ENCODE results near the gene CFP.
"Not testable (repeated sequence)": the region's sequence is repeated elsewhere in the genome, so short reads cannot be mapped to it uniquely, and the experiment has no call there.

CFP gene

GRCh38 chrX:47629419-47630200, at the start of gene CFP:
Gene CFP (minus strand): TSS chrX:47629930. CDS start chrX:47629844, 86 bp downstream.
- DNase-seq = no peak

DNA sequence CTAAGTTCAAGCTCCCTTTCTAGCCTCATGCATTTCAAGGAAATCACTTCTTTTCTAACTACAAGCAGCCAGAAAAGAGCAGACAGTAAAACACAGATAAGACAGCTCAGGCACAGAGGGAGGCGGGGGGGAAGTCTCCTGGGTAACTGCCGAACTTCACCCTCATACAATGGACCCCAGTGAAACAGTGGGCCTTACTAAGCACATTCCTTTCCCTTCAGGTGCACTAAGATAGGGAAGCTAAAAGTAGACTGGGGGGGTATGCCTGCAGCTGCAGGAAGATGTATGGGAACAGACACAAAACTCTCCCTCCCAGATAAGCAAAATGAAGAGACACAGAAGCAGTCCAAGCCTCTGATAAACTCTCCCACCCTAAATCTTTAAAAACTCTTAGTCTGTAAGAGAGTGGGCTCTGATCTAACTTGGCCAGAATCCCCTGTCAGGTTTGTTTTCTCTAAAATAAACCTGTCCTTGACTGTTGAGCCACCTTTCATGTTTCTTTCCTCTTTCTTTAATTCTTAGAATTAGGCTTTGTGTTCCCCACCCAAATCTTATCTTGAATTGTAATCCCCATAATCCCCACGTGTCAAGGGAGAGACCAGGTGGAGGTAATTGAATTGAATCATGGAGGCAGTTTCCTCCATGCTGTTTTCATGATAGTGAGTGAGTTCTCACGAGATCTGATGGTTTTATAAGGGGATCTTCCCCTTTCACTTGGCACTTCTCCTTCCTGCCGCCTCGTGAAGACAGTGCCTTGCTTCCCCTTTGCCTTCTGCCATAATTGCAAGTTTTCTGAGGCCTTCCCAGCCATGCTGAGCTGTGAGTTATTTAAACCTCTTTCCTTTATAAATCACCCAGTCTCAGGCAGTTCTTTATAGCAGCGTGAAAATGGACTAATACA, 46.5 kb upstream of the CFP start:
- not testable (repeated sequence) for DNase-seq

GRCh38 chrX:47674776-47675175, 45.0 kb upstream of the CFP start:
- DNase-seq = no peak

- not testable (repeated sequence) for DNase-seq
These were observed 36.1 kb upstream of the CFP start for GRCh38 chrX:47665797-47666196.

GRCh38 chrX:47664737-47665136, 35.0 kb upstream of the CFP start:
- no peak for DNase-seq

DNA sequence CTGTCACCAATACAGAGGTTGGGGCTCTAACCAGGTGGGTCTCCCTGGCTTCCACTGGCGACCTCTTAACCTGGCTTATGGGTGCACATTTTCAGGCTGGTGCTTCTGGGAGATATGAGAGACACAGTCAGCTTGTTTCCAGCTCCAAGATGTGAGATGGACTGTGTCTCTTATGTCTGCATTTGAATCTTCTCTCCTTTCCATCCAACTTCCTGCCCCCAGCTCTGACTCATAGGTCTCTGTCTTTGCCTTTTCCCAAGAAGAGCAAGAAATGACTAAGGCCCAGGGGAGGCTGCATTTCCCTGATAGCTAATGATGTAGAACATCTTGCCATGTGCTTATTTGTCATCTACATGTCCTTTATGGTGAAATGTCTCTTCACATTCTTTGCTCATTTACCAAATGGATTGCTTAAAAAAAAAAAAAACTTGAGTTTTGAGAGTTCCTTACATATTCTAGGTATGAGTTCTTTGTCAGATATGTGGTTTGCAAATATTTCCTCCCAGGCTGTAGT, 32.5 kb upstream of the CFP start:
- no peak for DNase-seq

DNA sequence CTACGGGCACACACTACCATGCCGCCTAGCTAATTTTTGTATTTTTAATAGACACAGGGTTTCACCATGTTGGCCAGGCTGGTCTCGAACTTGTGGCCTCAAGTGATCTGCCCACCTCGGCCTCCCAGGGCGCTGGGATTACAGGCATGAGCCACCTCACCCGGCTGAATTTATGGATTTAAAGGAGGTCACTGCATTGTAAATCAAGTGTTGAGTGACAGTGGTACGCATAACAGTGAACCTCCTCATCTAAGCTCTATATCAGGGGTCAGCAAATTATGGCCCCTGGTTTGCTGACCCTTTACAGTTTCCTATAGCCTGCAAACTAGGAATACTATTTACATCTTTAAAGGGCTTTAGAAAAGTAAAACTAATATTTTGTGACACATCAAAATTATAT, 31.8 kb upstream of the CFP start:
- no peak for DNase-seq

GRCh38 chrX:47659421-47659726, 29.6 kb upstream of the CFP start:
- no peak for DNase-seq

DNA sequence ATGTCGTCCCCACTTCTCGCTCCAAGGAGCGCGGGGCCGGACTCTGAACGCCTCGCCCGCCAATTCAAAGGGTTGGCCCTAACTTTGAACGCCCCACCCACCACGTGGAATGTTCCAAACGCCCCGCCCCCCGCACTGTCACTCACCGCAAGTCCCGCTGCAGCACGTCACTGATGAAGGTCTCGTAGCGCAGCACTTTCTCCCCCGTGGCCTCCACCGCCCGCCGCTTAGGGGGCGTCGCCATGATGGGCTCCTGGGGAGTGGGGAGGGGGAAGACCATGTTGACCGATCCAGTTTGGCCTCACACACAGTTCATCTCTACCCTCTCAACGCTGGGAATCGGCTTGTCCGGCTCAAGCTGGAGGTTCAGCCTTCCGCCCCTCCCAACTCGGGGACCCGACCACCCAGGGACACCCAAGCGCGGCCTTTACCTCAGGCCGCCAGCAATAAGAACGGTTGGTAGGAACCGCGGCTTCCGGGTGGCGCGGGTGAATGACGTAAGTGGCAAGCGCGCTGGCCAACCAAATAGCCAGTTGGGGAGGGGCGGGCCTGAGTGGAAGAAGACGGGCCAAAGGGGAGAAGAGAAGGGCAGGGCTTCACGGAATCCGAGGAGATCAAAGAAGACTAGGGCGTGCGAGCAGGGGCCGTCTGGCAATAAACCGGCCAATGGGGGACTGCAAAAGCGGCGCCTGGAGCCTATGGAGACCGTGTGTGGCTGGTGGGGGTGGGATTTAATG, 29.1 kb upstream of the CFP start, which contains the start of gene UXT:
Gene UXT, minus strand, starts transcription at position 497 of the 737 bp plus-strand sequence. Its CDS starts 253 bp downstream, at position 244.
- peak; percentile 88 for DNase-seq

DNA sequence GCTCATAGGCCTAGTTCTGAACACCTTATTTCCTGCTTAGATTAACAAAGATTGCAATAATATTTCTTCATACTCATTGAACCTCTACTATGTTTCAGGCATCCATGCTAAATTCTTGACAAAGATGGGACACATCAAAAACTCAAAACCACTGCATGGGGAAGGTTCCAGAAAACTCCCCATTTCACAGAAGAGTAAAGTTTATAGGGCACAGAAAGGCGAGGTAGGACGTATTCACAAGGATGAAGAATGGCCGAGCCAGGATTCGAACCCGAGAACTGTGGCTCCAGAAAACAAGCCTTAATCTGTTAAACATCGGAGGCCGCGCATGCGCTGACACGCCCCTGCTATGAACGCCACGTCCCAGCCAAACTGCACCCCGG, 28.6 kb upstream of the CFP start:
- no peak for DNase-seq

GRCh38 chrX:47651043-47651905, 21.5 kb upstream of the CFP start:
- no peak for DNase-seq

DNA sequence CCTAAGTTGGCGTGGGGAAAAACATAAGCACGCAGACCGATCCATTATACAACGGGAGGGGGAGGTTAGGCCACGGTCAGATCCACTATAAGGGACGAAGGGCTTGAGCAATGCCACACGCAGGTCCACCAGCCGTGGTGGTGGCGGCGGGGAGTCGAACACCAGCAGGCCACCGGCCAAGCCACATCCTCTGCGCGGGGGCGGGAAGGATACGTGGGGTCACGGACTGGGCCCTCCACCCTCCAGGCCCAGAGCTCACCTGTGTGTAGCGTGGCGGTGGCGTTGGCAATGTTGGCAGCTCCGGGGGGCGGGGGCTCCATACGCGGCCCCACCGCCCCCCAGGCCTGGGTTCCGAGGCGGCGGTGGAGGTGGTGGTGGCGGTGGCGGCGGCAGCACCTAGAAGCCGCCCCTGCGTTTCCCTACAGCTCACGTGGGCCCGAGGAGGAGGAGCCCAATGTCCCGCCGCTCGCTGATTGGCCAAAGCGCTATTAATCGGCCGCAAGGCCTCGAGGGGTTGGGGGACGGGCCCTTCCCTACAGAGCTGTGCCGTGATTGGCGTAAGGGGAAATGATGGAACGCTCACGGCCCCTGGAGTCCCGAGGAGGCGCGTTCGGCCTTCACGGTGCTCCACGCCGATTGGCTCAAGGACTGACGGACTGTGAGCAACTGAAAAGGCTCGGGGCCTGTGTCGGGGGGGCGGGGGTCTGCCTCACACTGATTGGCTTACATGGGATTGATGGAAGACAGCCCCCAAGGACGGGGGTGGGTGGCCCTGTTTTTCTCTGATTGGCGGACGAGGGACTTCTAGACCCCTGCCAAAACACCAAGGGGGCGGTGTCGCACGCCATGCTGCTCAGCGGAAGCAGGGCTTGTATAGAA, 20.7 kb upstream of the CFP start, which contains the start of gene ELK1:
Gene ELK1, minus strand, starts transcription at position 400 of the 879 bp plus-strand sequence. CDS start 9,122 bp downstream, outside the sequence.
- peak; percentile 86 for DNase-seq

DNA sequence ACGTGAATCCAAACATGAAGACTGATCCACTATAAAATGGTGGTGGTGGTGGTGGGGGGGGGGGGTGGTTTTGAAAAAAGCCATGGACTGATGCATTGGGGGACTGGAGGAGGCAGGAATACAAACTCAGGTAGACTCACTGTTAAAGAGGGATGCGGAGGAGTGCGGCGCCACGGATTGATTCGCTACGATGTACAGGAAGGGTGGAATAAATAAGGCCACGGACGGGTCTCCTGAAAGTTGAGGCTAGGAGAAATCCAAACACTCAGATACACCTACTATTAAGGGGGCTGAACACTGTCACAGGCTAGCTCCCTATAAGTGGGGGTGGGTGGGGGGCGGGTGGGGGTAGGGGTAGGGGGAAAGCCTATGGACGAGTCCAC, 20.0 kb upstream of the CFP start:
- DNase-seq = no peak

DNA sequence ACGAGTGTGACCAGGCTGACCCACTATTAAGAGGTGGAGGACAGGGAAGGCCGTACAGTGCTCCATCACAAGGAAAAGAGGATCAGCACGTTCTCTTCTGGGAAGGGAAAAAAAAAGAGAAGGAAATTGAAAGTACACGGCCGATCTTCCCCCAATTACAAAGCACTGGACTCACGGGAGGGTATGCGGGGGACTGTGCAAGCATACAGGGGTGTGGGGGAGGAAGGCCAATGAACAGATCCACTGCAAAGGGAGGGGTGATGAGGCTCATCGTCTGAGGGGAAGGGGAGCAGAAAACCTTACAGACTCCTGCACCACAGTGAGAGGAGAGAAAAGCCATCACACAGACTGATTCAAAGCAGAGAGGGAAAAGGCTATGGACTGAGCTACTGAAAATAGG, 19.5 kb upstream of the CFP start:
- no peak for DNase-seq

GRCh38 chrX:47648376-47648775, 18.6 kb upstream of the CFP start:
- DNase-seq = no peak

- DNase-seq = no peak
These were observed 16.9 kb upstream of the CFP start for GRCh38 chrX:47646636-47647035.

DNA sequence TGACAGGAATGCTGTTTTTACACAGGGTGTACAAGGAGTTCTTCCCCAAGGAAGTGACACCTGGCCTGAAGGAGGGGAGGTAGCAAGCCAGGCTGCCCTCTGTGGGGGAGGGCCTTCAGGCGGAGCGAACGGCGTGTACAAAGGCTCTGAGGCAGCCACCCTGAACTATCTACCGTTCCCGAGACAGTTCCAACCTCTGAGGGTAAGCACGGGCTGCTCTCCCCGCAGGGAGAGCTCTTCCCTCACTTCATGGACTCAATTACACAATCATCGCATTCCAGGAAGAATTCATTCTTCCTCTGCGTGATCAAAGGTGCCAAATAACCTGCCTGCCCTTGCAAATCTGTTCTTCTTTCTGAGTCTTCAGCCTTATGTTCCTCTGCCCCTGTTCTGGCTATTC, 15.8 kb upstream of the CFP start:
- no peak for DNase-seq

DNA sequence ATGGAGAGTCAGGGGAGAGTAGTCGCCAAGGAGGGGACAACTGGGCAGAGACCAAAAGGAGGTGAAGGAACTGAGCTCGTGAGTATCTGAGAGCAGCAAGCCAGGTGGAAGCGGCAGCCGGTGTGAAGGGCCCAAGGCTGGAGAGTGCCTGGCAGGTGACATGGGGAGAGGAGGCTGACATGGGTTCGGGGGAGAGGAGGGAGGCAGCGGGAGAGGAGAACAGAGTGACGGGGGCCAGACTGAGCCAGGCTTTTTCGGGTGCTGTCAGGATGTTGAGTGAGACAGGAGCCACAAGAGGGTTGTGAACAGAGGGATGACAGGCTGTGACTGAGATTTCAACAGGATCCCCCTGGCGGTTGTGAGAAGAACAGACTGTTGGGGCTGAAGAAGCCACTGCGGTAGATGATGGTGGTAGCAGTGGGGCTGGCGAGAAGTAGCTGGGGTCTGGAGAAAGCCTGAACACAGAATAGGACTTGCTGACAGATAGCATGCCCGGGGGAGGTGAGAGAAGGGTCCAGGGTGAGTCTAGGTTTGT, 14.9 kb upstream of the CFP start:
- DNase-seq = no peak

DNA sequence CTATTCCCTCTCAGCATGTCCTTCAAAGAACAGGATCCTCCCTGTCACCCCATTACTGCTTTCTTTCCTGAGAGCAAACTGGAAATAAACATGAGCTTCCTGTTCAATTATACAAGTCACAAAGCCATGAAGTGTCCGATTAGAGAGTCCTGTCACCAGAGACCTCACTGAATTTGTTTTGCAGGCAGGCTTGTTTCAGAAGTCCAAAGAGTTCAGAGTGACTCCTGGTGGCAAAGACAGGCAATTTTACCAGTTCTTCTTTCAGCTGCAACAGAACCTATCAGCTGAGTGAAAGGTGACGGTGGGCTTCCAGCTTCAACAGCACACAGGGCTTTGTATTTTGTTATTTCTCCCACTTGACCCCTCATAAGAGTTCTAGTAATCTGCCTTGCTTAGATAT, 14.2 kb upstream of the CFP start:
- no peak for DNase-seq

DNA sequence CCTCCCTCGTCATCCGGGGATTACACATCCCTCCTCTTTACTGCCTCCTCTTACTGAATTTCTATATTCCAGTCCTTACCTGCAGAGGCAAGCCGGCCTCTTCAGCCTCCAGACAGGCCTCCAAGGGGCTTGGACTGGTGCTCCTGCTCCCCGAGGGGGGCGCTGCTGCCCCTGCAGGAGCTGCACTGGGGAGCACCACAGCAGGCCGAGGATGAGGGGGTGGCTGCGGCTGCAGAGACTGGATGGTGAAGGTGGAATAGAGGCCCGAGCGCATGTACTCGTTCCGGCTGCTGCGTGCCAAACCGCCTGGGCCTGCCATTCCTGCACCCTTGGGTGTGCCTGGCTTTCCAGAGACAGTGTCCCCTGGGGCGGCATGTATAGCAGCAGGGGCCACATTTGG, 9.1 kb upstream of the CFP start:
- no peak for DNase-seq

Measured in activated gamma-delta T cell treated with Interleukin-2 at 50 U/mL for 16 hours (primary cell).